ENCODE data around the gene BRME1.

BRME1 gene

GRCh38 chr19:13887517-13887916 is 18.4 kb downstream of the BRME1 start:
- POLR2A ChIA-PET = interaction anchor here (0.6 kb wide), 1 partner anchor 70 kb away, joined by 3 read pairs; no protein-coding TSS in a partner anchor

GRCh38 chr19:13887018-13887436 is 18.9 kb downstream of the BRME1 start:
- no peak for DNase-seq (ENCODE audit: extremely low spot score)
- ChIA-PET CTCF (interaction anchor here (0.9 to 2.1 kb wide), 6 partner anchors 113 to 461 kb away, joined by 3 to 5 read pairs (median 3); partner anchors contain the start of genes ASF1B, C19orf53 and IL27RA), POLR2A (interaction anchor here (0.6 kb wide), 2 partner anchors 45 to 542 kb away, joined by 3 to 4 read pairs; no protein-coding TSS in a partner anchor)
- TF ChIP-seq, protein P1, sequence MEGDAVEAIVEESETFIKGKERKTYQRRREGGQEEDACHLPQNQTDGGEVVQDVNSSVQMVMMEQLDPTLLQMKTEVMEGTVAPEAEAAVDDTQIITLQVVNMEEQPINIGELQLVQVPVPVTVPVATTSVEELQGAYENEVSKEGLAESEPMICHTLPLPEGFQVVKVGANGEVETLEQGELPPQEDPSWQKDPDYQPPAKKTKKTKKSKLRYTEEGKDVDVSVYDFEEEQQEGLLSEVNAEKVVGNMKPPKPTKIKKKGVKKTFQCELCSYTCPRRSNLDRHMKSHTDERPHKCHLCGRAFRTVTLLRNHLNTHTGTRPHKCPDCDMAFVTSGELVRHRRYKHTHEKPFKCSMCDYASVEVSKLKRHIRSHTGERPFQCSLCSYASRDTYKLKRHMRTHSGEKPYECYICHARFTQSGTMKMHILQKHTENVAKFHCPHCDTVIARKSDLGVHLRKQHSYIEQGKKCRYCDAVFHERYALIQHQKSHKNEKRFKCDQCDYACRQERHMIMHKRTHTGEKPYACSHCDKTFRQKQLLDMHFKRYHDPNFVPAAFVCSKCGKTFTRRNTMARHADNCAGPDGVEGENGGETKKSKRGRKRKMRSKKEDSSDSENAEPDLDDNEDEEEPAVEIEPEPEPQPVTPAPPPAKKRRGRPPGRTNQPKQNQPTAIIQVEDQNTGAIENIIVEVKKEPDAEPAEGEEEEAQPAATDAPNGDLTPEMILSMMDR (IDR thresholded peaks at IDR 0.05; ENCODE audit: control extremely low read depth, extremely low read depth, low read depth, missing control alignments) = no peak

More at GRCh38 chr19:13887517-13887916, 18.4 kb downstream of the BRME1 start:
- no peak for DNase-seq (ENCODE audit: extremely low spot score)
- TF ChIP-seq, protein P1 (IDR thresholded peaks at IDR 0.05; ENCODE audit: control extremely low read depth, extremely low read depth, low read depth, missing control alignments) = no peak
- CTCF ChIA-PET = no interaction called here

DNA sequence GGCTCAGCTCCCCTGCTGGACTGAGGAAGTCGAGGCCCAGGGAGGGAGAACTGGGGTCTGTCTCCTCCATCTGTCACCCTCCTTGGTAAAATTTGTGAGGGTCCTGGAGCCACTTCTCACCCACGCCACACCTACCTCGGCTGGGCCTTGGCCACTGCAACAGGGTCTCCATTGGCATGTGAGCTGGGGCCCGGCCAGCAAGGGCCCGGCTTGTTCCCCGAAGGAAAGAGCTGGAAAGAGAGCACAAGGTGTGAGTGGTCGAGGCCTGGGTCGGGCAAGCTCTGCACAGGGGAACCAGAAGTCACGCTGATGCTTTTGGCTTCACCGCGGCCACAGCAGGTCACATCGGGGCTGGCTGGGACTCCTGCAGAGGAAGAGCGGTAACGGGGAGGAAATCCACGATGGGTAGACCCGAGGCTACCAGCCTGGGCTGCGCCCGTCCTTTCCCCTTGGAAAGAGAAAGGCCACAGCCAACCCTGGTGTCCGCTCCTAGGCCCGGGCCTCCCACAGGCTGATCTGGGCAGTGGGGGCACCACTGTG is 20.0 kb downstream of the BRME1 start:
- TF ChIP-seq, protein P1 (IDR thresholded peaks at IDR 0.05; ENCODE audit: control extremely low read depth, extremely low read depth, low read depth, missing control alignments) = no peak
- ChIA-PET POLR2A (no interaction called here), CTCF (interaction anchor here (1.0 to 2.1 kb wide), 7 partner anchors 28 to 250 kb away, joined by 3 to 6 read pairs (median 3); partner anchors contain the start of genes ASF1B, C19orf53 and IL27RA)
- no peak for DNase-seq (ENCODE audit: extremely low spot score)

- TF ChIP-seq, protein P1 (IDR thresholded peaks at IDR 0.05; ENCODE audit: control extremely low read depth, extremely low read depth, low read depth, missing control alignments) = no peak
- DNase-seq (ENCODE audit: extremely low spot score) = no peak
- CTCF ChIA-PET = interaction anchor here (1.0 to 2.1 kb wide), 5 partner anchors 14 to 187 kb away, joined by 3 to 8 read pairs (median 5); partner anchors contain the start of genes IL27RA and MISP3
- POLR2A ChIA-PET = no interaction called here
These were observed 21.0 kb downstream of the BRME1 start for GRCh38 chr19:13884726-13885591.

DNA sequence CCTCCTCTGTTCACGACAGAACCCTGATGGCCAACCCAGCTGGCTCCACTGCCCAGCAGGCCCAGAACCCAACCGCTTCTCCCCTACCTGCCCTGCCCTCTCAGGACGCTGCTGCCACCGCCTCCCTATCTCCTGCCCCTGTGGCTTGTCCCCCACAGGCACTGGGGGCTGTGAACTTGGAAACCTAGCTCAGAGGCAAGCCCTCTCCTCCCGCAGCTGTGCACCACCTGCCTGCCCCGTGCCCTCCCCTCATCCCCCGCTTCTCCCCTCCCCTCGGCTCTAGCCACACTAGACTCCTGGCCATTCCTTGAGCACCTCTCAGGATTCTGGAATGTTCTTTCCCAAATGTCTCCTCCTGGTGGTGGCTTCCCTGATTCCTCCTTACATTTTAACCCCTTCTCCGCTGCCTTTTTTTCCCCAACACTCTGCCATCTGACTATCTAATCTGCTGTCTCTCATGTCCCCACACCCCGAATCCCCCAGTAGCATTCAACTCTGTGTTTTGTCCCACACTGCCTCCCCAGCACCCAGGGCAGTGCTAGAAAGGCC is 22.3 kb downstream of the BRME1 start:
- TF ChIP-seq, protein P1 (IDR thresholded peaks at IDR 0.05; ENCODE audit: control extremely low read depth, extremely low read depth, low read depth, missing control alignments) = no peak
- ChIA-PET POLR2A (no interaction called here), CTCF (interaction anchor here (1.0 to 4.9 kb wide), 6 partner anchors 20 to 254 kb away, joined by 3 to 38 read pairs (median 6); partner anchors contain the start of gene MISP3)
- DNase-seq (ENCODE audit: extremely low spot score) = no peak

DNA sequence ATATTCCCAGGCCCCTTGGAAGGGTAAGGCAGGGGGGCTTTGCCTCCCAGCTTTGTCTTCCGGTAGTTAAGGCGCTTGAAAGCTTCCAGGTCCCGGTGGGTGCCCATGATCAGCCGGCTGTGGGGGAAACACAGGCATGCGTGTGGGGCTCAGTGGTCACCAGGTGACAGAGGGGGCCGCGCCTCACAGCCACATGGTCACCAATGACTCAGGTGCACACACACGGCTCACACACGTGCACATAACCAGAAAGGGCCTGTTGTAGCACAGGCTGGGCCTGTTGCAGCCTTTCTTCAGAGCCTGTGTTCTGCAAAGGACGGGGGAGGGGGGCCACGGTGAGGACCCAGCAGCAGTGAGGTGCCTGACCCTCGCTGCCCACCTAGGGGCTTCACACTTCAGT is 23.1 kb downstream of the BRME1 start:
- ChIA-PET POLR2A (no interaction called here), CTCF (interaction anchor here (1.0 to 4.9 kb wide), 9 partner anchors 20 to 254 kb away, joined by 3 to 38 read pairs (median 8); partner anchors contain the start of genes CC2D1A, IL27RA and MISP3)
- TF ChIP-seq, protein P1 (IDR thresholded peaks at IDR 0.05; ENCODE audit: control extremely low read depth, extremely low read depth, low read depth, missing control alignments) = no peak
- no peak for DNase-seq (ENCODE audit: extremely low spot score)

Measured in GM10248 (cell line).